ENCODE results near the gene IL6ST.
"Not testable (repeated sequence)": the region's sequence is repeated elsewhere in the genome, so short reads cannot be mapped to it uniquely, and the experiment has no call there.

IL6ST gene

DNA sequence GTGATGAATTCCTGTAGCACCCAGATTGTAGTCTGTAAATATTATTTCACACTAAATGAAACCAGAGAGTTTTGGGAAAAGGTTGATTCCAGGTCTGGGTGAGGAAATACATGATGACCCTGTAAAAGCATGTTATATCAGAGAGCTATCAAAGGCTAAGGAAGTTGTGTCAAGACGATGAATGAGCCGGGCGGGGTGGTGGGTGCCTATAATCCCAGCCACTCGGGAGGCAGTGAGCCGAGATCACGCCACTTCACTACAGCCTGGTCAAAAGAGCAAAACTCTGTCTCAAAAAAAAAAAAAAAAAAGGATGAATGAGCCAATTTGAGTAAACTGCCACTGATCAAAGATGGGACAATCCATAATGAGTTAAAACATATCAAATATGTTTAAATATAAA is 29.2 kb downstream of the IL6ST start:
- no peak for DNase-seq (ENCODE audit: low read depth)

DNA sequence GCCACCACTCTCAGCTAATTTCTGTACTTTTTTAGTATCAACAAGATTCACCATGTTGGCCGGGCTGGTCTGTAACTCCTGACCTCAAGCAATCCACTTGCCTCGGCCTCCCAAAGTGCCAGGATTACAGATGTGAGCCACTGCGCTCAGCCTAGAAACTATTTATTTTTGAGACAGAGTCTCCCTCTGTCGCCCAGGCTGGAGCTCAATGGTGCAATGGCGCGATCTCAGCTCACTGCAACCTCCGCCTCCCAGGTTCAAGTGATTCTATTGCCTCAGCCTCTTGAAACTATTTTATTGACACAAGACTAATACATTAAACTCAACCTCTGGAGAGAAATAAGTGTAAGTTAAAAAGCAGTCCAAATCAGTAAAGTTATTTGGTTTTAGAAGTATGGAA is 34.0 kb downstream of the IL6ST start:
- no peak for DNase-seq (ENCODE audit: low read depth)

DNA sequence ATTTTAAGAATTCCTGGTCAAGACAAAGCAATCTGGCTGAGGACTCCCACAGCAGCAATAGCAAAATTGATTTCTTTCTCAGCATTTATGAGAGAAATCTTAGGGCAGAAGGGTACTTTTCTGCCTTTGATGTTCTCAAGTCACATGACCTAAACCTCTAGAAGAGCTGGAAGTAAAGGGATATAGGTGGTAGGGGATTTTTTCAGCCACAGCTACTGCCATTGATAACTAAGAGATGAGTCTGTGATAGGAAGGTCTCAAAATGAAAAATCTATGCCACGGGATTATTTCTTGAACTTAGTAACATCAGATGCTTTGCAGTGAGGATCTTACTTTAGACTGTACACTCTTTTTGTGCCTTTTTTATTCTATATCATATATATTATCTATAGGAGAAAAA is 35.6 kb downstream of the IL6ST start:
- DNase-seq (ENCODE audit: low read depth) = no peak

DNA sequence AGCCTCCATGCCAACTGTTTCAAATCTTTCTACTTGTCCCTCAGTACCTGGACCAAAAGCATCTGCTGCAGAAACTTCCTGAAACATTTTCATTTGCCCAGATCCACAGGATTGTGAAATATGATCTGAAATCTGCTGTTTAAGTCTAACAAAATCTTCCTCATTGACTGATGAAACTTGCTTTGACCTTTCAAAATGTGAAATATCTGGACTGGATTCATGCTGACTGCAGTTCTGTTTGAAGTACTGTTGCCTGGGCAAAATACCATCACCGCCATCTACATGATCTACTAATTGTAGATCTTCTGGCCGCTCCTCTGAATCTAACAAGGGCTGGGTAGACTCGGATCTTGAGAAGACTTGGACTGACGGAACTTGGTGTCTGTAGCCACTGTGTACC is 53.6 kb downstream of the IL6ST start:
- DNase-seq (ENCODE audit: low read depth) = not testable (repeated sequence)

DNA sequence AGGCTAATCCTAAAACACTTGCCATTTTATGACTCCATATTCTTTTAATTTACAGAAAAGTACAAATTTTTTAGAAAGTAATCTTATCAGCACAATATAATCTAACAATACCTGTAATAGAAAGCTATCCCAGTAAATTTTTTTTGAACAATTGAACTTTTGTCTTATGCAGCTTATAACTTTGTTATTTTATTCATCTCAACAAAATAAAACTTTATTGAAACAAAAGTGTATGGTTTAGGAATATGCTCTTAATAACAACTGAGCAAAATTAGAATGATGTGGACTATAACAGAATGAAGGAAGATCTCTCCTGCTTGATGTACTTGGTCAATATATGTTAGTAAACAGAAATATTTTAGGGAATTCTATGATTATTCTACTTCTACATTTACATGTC is 57.2 kb downstream of the IL6ST start:
- DNase-seq (ENCODE audit: low read depth) = not testable (repeated sequence)

DNA sequence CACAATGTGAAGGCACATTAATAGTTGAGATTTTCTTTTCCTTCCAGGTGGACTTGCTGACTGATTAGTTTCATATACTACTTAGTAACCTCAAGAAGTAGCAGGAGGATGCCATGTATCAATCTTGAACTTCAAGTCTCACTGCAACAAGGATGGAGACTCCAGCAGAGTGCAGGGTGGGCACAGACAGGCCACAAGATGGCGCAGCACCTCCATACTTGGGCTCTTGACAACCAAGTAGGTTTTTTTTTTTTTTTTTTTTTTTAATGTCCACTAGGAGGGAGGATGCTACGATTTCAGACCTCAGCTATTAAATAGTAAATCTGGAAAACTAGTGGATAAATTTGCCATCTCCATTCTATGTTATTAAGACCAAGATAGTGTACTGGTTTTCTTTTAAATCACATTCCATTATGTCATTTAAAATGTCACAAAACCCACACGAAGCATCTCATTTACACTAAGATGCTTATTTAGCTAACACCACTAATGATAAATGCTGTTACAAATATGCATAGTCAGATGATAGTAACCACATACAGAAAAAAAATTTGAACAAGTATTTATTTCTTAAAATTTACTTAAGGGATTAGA is 58.6 kb downstream of the IL6ST start:
- peak; percentile 48 for DNase-seq (ENCODE audit: low read depth)

DNA sequence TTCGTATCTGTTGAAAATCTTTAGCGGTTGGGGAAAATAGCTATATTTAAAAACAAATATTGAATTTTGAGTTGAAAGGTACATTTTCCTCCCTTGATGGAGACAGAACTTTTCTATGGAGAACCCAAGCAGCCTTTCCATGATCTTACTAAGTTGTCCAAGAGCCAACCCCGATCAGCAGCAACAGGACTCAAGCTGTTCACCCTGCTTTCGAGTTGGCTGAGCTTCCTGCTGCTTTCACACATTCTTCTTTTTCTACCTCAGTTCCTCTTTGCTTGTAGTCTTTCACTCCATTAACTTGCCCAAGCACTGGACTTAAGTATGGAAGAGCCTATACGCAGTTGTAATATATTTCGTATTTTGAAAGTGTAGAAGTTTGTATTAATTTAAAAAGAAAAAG is 59.4 kb downstream of the IL6ST start:
- DNase-seq (ENCODE audit: low read depth) = no peak

DNA sequence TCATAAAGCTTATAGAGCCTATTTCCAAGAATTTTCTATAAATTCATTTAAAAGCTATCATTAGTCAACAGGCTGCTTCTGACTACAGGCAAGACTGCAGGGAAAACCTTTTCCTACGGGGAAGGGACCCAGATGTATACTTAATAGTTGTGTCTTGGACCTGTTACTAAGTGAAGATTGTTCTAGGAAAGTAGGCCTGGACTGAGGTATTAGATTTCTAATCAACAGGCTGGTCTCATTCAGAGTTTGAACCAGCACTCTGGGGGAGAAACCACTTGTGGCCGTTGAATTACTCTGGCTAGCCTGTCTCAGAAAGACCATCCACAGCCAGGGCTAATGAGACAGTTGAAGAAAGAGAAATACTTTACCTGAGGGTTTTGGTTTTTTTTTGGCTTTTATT is 60.0 kb downstream of the IL6ST start:
- DNase-seq (ENCODE audit: low read depth) = no peak

DNA sequence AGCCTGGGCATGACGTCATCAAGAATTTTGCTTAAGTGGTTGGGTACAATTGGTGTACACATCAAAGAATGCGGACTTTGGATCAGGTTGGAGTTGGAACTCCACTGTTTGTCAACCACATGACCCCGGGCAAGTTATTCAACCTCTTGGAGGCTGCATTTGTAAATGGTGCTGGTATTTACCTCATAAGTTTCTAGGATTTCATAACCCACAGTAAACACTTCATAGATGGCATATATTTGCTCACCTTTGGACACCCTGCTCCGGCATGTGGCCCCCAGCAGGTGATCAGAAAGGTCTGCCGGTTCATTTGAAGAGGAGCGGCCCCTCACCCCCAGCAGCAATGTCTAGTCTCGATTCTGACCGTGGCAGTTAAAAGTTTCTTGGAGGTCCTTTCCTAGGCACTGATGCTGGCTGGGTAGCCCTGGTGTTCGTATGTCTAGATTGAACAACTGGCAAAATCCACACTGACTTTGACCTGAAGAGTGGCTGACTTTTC is 60.6 kb downstream of the IL6ST start:
- no peak for DNase-seq (ENCODE audit: low read depth)

DNA sequence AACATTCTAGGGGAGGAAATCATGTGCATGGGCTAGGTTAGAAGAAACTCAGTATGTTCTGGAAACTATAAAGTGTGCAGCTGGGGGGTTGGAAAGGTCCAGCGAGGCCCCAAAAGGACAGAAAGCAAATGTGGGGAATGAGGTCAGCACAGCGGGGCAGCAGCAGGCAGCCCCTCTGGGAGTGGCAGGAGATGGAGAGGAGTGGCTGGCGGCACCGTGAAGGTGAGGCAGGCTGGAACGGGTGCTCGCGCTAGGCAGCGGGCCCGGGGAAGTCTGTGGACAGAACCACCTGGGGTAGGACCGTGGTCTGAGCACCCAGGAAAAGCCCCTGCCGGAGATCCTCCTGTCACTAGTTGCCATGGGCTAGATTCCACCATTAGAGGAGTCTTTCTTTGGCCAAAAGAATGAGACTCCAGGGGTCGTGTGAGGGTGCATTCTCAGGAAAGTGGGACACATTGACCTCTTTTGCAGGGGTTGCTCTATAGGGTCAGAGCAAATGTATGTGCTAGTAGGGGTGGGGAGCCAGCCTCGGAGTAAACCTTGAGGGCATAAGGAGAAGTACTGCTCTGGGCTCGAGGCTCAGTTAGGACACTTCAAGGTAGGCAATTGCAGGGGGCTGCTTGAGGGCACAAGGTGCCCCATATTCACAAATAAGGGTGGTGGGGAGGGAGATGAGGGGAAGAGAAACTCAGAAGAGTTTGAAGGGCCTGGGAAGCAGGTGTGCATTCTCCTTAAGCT is 61.2 kb downstream of the IL6ST start:
- DNase-seq (ENCODE audit: low read depth) = no peak

DNA sequence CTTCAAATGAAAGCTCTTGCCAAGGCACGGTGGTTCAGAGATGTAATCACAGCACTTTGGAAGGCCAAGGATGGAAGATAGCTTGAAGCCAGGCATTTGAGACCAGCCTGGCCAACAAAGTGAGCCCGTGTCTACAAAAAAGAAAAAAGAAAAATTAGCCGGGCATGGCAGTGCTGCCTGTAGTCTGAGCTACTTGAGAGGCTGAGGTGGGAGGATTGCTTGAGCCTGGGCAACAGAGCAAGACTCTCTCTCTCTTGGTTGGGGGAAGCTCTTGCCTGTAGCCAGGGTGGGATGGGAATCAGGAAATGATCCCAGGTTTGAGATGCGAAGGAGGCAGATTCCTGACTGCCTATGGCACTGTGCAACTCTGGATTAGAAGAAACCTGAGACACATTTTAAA is 62.1 kb downstream of the IL6ST start:
- no peak for DNase-seq (ENCODE audit: low read depth)

DNA sequence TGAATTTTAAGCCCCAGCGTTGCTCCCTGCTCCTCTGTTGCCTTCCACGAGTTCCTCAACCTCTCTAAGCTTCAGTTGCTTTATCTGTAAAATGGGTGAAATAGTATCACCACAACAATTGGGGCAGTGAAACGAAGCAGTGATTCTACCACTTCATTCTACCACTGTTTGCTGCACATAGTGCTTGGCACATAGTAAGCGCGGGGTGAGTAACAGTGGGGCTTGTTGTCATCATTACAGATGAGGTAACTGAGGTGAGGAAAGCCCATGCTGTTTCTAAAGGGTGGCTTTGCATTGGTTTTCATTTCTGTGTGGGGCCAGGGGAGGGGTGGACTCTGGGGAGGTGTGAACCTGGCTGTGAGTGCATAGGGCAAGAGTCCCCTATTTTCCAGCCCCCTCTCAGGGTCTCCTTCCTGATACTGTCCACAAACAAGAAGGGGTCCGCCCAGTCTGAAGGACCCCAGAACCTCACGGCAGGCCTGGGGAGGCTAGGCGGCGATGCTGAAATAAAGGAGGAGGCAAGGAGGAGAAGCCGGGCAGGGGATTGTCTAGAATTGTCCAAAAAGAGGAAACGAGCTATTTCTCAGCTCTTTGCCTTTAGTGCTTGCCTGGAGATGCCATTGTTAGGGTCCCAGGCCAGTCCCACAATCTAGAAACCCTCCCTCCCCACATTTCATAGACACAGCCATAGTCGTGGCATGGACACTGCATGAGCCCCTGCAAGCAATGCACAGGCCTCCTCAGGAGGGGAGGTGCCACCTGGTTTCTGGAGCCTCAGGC is 65.6 kb downstream of the IL6ST start:
- DNase-seq (ENCODE audit: low read depth) = no peak

DNA sequence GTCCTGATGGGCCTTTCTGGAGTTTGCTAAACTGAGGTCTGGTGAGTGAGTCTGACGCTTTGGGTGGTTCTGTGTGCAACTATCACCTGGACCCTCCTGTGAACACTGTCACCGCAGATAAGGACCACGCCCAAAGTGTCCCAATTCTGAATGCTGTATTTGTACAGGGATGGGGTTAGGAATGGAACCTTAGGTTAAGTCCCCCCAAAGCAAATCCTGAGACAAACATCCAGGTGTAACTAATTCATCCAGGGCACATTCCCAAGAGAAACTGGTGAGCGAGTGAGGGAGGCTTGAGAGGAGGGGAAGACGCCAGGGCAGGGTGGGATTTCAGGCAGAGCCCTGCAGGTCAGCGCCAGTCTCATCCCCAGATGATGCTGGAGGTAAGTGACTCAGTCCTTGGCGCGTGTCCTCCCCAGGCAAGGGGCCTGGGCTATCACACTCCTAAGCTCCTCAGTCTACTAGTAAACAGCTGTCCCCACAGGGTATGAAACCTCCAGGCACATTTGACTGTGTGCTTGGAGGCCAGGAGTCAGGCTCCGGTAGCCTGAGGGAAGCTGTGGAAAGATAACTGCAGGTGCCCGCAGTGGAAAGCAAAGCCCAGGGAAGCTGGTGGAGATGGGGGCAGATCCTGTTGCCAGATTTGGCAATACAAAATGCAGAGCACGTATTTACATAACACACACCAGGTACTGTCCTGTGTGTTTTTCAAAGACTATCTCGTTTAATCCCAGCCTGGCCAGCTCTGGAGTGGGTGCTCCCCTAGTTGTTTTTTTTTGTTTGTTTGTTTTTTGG is 66.7 kb downstream of the IL6ST start:
- no peak for DNase-seq (ENCODE audit: low read depth)

DNA sequence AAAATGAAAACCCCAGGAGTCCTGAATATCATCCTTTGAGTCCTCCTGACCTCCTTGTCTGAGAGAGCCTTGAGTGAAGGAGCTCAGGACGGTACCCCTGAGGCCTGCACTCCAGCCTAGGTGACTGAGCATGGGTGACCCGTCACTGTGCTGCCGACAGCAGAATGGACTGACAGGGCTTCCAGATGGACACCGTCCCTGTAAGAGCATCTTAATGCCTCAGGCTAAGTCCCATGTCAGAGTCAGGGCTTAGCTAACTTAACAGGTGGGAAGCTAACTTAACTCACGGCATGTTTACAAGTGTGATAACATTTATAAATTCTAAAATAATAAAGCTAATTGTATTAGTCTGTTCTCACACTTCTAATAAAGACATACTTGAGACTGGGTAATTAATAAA is 68.3 kb downstream of the IL6ST start:
- DNase-seq (ENCODE audit: low read depth) = no peak

DNA sequence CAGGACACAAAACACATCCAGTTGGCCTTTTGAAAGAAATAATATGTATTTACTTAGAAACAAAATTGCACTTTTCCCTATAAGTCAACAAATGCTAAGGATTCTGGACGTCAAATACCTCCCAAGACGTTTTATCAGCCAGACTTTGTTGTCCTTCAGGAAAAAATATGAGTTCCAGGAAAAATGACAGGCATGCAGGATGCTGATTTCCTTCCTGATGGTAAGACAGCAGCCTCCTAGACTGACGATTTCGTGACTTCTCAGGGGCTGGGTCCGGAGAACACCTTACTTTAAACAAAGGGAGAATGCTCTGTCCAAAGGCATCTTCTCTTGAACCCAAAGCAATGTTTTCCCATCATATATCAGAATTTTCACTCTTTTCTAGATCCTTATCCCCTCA is 69.1 kb downstream of the IL6ST start:
- no peak for DNase-seq (ENCODE audit: low read depth)

DNA sequence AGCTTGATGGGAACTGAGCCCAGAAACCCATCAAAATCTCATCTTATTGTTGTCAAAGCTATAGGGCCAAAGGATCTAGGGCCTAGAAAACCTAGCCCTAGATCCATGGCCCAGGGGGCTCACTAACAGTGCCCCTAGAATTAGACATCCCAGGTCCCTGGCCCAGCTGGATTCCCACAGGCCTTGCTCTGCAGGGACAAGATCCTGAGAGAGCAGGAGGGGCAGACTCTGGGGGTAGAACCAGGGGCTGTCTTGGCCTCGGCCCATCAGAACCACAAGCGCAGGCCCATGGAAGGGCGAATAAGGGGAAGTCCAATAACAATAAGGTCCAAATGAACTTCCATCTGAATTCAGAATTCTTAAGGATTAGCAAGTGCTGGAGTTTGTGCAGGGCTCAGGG is 69.6 kb downstream of the IL6ST start:
- DNase-seq (ENCODE audit: low read depth) = no peak

DNA sequence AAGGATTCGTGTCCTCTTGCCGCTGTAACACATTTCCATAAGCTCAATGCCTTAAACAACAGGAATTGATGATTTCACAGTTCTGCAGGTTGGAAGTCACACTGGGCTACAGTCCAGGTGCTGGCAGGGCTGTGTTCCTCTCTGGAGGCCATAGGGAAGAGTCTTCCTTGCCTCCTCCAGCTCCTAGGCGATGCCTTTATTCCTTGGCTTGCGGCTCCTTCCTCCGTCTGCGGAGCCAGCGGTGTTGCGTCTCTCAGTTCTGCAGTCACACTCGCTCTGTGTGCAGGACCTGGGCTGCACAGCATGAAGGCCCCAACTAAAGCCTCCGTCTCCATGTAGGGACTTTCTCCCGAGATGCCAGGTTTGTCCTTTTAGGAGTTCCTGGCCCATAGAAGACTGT is 70.0 kb downstream of the IL6ST start:
- no peak for DNase-seq (ENCODE audit: low read depth)

DNA sequence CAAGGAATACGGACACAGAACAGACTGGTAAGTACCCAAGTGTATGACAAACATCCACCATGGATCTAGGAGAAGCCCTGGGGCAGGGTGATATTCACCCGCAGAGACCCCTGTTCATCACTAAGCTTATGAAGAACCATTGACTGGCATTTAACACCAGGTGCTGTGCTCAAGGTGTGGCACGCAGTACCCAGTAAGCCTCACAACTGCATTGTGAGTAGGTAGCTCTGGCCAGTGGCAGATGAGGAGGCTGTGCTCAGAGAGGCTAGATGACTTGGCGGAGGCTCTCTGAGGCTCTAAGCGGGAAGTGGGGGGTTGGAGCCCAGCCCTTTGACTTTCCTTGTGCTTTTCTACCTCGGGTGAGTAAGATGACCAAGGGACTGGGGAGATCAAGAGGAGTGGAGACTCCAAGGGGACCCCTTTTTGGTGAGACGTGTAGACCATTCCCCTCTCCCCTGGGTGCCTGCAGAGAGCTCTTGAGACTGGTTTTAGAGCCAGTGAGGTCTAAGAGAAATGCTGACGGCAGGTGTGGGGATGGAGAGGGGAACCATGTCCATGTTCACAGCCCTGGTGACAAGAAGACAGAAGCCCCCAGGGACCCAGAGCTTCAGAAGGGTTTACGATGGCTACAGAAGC is 70.8 kb downstream of the IL6ST start:
- DNase-seq (ENCODE audit: low read depth) = no peak

DNA sequence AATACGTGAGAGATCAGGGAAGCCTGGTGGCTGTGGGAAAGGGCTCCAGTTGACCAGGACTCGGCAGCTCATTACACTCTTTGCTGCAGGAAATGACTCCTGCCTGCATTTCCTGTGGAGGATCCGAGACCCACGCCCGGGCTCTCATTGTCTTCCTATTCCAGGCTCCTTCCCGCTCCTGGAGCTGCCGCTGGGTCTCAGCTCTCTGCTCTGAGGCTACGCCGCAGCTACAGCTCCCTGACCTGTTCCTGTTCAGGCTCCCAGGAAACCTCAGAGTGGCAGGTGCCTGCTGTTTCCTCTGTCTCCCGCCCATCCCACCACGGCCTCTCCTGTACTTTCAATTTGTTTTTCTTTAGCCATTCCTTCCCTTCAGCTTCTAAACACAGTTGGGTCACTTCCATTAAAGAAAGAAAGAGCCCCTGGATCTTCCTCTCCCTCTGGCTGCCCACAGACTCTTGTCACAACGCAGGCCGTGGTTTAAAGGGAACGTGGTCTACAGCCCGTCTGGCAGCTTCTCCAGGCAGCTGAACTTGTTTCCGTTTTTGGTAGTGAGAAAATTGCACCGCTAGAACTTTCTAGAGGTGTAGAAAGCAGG is 71.5 kb downstream of the IL6ST start:
- DNase-seq (ENCODE audit: low read depth) = no peak

DNA sequence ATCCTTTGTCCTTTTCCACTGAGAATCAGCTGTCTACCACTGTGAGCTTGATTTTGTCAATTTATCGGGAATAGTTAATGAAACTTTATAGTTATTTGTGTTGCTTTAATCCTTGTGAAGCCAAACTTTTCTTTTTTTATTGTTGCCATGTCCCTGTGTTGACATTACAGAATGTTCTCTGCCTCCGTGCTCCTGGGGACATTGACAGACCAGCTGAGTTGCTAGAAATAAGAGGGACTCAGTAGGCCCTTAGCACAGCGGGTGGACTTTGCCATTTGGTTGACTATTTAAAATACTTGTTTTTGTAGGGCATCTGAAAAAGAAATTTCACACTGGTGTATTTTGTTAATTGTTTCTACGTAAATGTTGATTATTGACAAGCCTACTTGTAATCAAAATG is 73.1 kb downstream of the IL6ST start:
- DNase-seq (ENCODE audit: low read depth) = no peak

DNA sequence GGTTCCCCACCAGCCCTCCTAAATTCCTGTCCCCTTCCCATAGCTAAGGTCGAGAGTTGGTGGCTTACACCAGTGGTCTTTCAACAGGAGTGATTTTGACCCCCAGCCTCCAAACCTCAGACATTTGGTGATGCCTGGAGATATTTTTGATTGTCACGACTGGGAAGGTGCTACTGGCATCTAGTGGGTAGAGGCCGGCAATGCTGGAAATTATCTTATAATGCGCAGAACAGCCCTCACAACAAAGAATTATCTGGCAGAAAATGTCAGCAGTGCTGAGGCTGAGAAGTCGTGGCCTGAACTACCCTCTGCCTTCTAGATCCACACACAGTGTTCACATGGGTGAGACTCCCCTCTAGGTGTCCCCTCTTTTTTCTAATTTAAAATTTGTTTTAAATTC is 74.0 kb downstream of the IL6ST start:
- DNase-seq (ENCODE audit: low read depth) = no peak

DNA sequence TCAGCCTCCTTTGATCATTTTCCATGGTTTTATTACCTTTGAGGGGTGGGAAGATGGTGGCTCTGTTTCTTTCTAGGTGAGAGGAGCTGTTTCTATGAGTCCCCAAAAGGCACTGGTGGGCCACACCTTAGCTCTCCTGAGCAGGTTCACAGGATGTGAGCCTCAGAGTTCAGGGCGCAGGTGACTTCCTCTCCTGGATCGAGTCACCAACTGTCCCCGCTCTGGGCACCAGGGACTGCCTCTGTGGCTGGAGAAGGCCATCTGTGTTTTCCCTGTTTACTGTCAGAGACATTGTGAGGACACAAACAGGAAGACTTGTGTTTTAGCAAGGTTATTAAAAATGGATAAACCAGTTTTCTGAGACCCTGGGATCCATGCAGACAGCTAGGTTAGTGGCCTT is 75.1 kb downstream of the IL6ST start:
- DNase-seq (ENCODE audit: low read depth) = no peak

Measured in T-helper 22 cell (primary cell).